Liver (tissue), 9 donors: ENCODE data around the gene ZNF768. TPM values are rescaled to one million over a fixed set of nuclear protein-coding genes. Genes with fewer than 3 reads are reported as not detected.

Experiments
- DNase-seq: peaks from one replicate; pipeline ENCODE4 v3.0.0-alpha.2; 2017; ENCODE audit warnings: low spot score
- H3K27ac ChIP-seq, 2 donors: one replicate each; pipeline ENCODE4 v1.7.0; 2013; ENCODE audit warnings: inconsistent platforms in 2 of 2, low read length in 2 of 2, control low read depth in 1 of 2, low read depth in 1 of 2, mild to moderate bottlenecking in 1 of 2
- H3K27me3 ChIP-seq, 4 donors: one replicate each; pipeline versions ENCODE4 v1.6.1 to v1.7.0; 2013; ENCODE audit warnings: low read length in 3 of 4, inconsistent platforms in 1 of 4, mild to moderate bottlenecking in 1 of 4, moderate library complexity in 1 of 4; ENCODE audit not compliant: control insufficient read depth in 4 of 4, insufficient read depth in 4 of 4
- H3K36me3 ChIP-seq, 4 donors: one replicate each; pipeline versions ENCODE4 v1.6.1 to v1.7.0; 2013; ENCODE audit warnings: low read length in 3 of 4, mild to moderate bottlenecking in 3 of 4, low read depth in 1 of 4, moderate library complexity in 1 of 4; ENCODE audit not compliant: control insufficient read depth in 4 of 4, insufficient read depth in 3 of 4
- H3K4me1 ChIP-seq, 4 donors: one replicate each; pipeline versions ENCODE4 v1.6.1 to v1.7.0; 2013; ENCODE audit warnings: low read length in 3 of 4, mild to moderate bottlenecking in 3 of 4, moderate library complexity in 1 of 4; ENCODE audit not compliant: control insufficient read depth in 4 of 4, insufficient read depth in 4 of 4
- H3K4me3 ChIP-seq, 3 donors: one replicate each; pipeline versions ENCODE4 v1.6.1 to v1.7.0; 2013; ENCODE audit warnings: low read length in 3 of 3, control low read depth in 1 of 3, low read depth in 1 of 3, mild to moderate bottlenecking in 1 of 3
- H3K9ac ChIP-seq, 2 donors: one replicate each; pipeline ENCODE4 v1.7.0; 2013; ENCODE audit warnings: low read length in 2 of 2, mild to moderate bottlenecking in 2 of 2, moderate library complexity in 2 of 2, control low read depth in 1 of 2, low read depth in 1 of 2
- H3K9me3 ChIP-seq, 4 donors: one replicate each; pipeline versions ENCODE4 v1.6.1 to v1.7.0; 2013; ENCODE audit warnings: low read length in 3 of 4; ENCODE audit not compliant: control insufficient read depth in 4 of 4
- ATF3 ChIP-seq: IDR thresholded peaks from 2 replicates; pipeline ENCODE4 v1.6.1; 2016; ENCODE audit warnings: antibody characterized with exemption
- CTCF ChIP-seq: fragments of 150-350 bp; IDR thresholded peaks from 2 replicates; pipeline ENCODE4 v1.5.1; 2017; ENCODE audit warnings: improper control_type of control experiment, low read depth, low read length; ENCODE audit not compliant: missing input control
- EGR1 ChIP-seq, 2 donors: IDR thresholded peaks; 2 replicates each; pipeline ENCODE4 v1.6.1; 2016 to 2018; ENCODE audit warnings: antibody characterized with exemption in 2 of 2, low read depth in 2 of 2
- FOXA1 ChIP-seq: IDR thresholded peaks from 2 replicates; pipeline ENCODE4 v1.6.1; 2016; ENCODE audit warnings: antibody characterized with exemption
- FOXA2 ChIP-seq: IDR thresholded peaks from 2 replicates; pipeline ENCODE4 v1.6.1; 2016; ENCODE audit warnings: antibody characterized with exemption
- GABPA ChIP-seq, 2 donors: IDR thresholded peaks in 1 of 2; conservative IDR thresholded peaks in 1 of 2; 2 replicates each; pipeline ENCODE4 v1.6.1; 2016; ENCODE audit warnings: antibody characterized with exemption in 2 of 2, mild to moderate bottlenecking in 1 of 2, moderate library complexity in 1 of 2
- HNF4A ChIP-seq, 2 donors: conservative IDR thresholded peaks; 2 replicates each; pipeline ENCODE4 v1.6.1; 2016; ENCODE audit warnings: antibody characterized with exemption in 2 of 2, mild to moderate bottlenecking in 2 of 2
- HNF4G ChIP-seq: IDR thresholded peaks from 2 replicates; pipeline ENCODE4 v1.6.1; 2016; ENCODE audit warnings: antibody characterized with exemption
- NR2F2 ChIP-seq: IDR thresholded peaks from 2 replicates; pipeline ENCODE4 v1.6.1; 2016; ENCODE audit warnings: antibody characterized with exemption
- RAD21 ChIP-seq, 2 donors: IDR thresholded peaks; 2 replicates each; pipeline ENCODE4 v1.6.1; 2016; ENCODE audit warnings: antibody characterized with exemption in 2 of 2, mild to moderate bottlenecking in 2 of 2
- RXRA ChIP-seq, 2 donors: IDR thresholded peaks; 2 replicates each; pipeline ENCODE4 v1.6.1; 2017 to 2018; ENCODE audit warnings: antibody characterized with exemption in 2 of 2, mild to moderate bottlenecking in 1 of 2
- SP1 ChIP-seq: IDR thresholded peaks from 2 replicates; pipeline ENCODE4 v1.6.1; 2018; ENCODE audit warnings: antibody characterized with exemption, mild to moderate bottlenecking
- TAF1 ChIP-seq: conservative IDR thresholded peaks from 2 replicates; pipeline ENCODE4 v1.6.1; 2016; ENCODE audit warnings: antibody characterized with exemption, mild to moderate bottlenecking
- YY1 ChIP-seq: IDR thresholded peaks from 2 replicates; pipeline ENCODE4 v1.6.1; 2016; ENCODE audit warnings: antibody characterized with exemption, mild to moderate bottlenecking
- ZBTB33 ChIP-seq: IDR thresholded peaks from 2 replicates; pipeline ENCODE4 v1.6.1; 2016; ENCODE audit warnings: antibody characterized with exemption
- WGBS: extraction: QIAGEN DNeasy Blood & Tissue Kit; methylation state at CpG from one replicate; pipeline ENCODE4 v1.1.7; 2013; 5-methylcytosine and 5-hydroxymethylcytosine counted together
- polyA plus RNA-seq, 2 donors: library from polyadenylated mRNA; stranded (reverse) in 1 of 2; unstranded in 1 of 2; fragments of 200-250 nt in 1 of 2; fragments of >200 nt in 1 of 2; fragmentation: Nextera tagmentation in 1 of 2; extraction: Ambion mirVana in 1 of 2; gene quantifications; one replicate each; pipeline versions ENCODE4 v1.2.1 to v1.2.3, GENCODE V29; 2013 to 2015
- total RNA-seq, 2 donors: library from RNA; depleted of rRNA; stranded (reverse); fragments of >200 nt; gene quantifications; one replicate each; pipeline ENCODE4 v1.2.3, GENCODE V29; 2014
- TF ChIP-seq, protein P1 (sequence below): IDR thresholded peaks from 2 replicates; pipeline ENCODE4 v1.6.1; 2016; ENCODE audit warnings: antibody characterized with exemption, mild to moderate bottlenecking
- TF ChIP-seq, protein P2 (sequence below): IDR thresholded peaks from 2 replicates; pipeline ENCODE4 v1.6.1; 2016; ENCODE audit warnings: antibody characterized with exemption
- donor health status: healthy.
- donor health status: healthy.
- donor health status: healthy.
- donor health status: healthy.
- donor health status: healthy.

The ZNF768 gene
- total and polyA plus RNA-seq, 4 donors = 2.2 to 16.9 (median 10.9) TPM

DNA sequence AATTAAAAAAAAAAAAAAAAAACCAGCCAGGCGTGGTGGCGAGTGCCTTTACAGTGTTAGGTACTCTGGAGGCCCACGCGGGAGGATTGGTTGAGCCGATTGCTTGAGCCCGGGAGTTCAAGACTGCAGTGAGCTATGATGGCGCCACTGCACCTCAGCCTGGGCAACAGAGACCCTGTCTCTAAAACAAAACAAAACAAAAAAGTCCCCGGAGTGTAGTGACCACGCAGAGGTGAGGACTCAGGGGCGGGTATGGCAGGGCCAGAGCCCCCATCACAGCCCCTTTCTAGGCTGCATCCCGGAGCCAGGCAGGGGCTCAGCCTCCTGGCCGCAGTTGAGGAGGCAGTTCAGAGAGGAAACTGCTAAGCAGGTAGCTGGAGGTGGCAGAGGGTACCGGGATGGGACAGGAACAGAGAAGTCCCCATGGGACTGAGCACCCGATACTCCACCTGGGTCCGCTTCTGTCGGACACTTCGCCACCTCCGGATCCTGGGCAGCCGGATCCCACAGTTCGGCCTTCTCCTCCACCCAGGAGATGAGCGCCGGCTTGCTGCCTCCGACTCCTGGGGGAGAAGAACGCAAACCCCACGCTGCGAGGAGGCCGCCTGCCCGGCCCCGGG is 7.5 kb upstream of the ZNF768 start:
- no peak for DNase-seq
- 7% methylated on average over 29 of the region's 29 CpGs for WGBS
- no peaks in the 10 kb centered on the region for H3K9me3 ChIP-seq
- H3K36me3 ChIP-seq = peaks cover 0 to 6% (median 1%) of the 10 kb centered on the region in 4 donors
- no peaks in the 10 kb centered on the region for H3K27me3 ChIP-seq
- H3K4me3 ChIP-seq = peak overlapping the region; percentile 65 to 81 (median 75)
- TF ChIP-seq TAF1 (no peak), ATF3 (no peak), NR2F2 (no peak), GABPA (IDR thresholded peaks at IDR 0.05 in 1 of 2, conservative IDR thresholded peaks at IDR 0.05 in 1 of 2) (no peak), HNF4A (conservative IDR thresholded peaks at IDR 0.05) (no peak), RAD21 (IDR thresholded peaks at IDR 0.05) (no peak), FOXA2 (no peak), EGR1 (IDR thresholded peaks at IDR 0.05; ENCODE audit: low read depth in 2 of 2) (no peak), HNF4G (no peak), SP1 (no peak), FOXA1 (no peak)
- TF ChIP-seq, protein P1, sequence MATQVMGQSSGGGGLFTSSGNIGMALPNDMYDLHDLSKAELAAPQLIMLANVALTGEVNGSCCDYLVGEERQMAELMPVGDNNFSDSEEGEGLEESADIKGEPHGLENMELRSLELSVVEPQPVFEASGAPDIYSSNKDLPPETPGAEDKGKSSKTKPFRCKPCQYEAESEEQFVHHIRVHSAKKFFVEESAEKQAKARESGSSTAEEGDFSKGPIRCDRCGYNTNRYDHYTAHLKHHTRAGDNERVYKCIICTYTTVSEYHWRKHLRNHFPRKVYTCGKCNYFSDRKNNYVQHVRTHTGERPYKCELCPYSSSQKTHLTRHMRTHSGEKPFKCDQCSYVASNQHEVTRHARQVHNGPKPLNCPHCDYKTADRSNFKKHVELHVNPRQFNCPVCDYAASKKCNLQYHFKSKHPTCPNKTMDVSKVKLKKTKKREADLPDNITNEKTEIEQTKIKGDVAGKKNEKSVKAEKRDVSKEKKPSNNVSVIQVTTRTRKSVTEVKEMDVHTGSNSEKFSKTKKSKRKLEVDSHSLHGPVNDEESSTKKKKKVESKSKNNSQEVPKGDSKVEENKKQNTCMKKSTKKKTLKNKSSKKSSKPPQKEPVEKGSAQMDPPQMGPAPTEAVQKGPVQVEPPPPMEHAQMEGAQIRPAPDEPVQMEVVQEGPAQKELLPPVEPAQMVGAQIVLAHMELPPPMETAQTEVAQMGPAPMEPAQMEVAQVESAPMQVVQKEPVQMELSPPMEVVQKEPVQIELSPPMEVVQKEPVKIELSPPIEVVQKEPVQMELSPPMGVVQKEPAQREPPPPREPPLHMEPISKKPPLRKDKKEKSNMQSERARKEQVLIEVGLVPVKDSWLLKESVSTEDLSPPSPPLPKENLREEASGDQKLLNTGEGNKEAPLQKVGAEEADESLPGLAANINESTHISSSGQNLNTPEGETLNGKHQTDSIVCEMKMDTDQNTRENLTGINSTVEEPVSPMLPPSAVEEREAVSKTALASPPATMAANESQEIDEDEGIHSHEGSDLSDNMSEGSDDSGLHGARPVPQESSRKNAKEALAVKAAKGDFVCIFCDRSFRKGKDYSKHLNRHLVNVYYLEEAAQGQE = no peak
- peak overlapping the region; percentile 86 to 99 for H3K27ac ChIP-seq
- peaks cover 7 to 43% (median 26%) of the 10 kb centered on the region in 4 donors for H3K4me1 ChIP-seq
- H3K9ac ChIP-seq = peak overlapping the region; percentile 70 to 86

GRCh38 chr16:30533146-30533522 is 6.8 kb upstream of the ZNF768 start:
- H3K4me1 ChIP-seq = peaks cover 7 to 48% (median 26%) of the 10 kb centered on the region in 4 donors
- DNase-seq = no peak
- no peak for TF ChIP-seq NR2F2
- no peak for TF ChIP-seq FOXA2
- TF ChIP-seq YY1 = no peak
- no peak for TF ChIP-seq CTCF
- TF ChIP-seq RXRA (IDR thresholded peaks at IDR 0.05) = no peak
- no peak for TF ChIP-seq EGR1 (IDR thresholded peaks at IDR 0.05; ENCODE audit: low read depth in 2 of 2)
- TF ChIP-seq, protein P1 = no peak
- no peak for TF ChIP-seq SP1
- no peak for TF ChIP-seq RAD21 (IDR thresholded peaks at IDR 0.05)
- TF ChIP-seq GABPA (IDR thresholded peaks at IDR 0.05 in 1 of 2, conservative IDR thresholded peaks at IDR 0.05 in 1 of 2) = no peak
- TF ChIP-seq HNF4A (conservative IDR thresholded peaks at IDR 0.05) = no peak
- TF ChIP-seq, protein P2, sequence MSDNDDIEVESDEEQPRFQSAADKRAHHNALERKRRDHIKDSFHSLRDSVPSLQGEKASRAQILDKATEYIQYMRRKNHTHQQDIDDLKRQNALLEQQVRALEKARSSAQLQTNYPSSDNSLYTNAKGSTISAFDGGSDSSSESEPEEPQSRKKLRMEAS = no peak
- no peak for TF ChIP-seq ATF3
- TF ChIP-seq ZBTB33 = no peak
- TF ChIP-seq HNF4G = no peak
- TF ChIP-seq FOXA1 = no peak
- no peak overlapping the region for H3K27ac ChIP-seq
- 52% methylated on average over 11 of the region's 11 CpGs for WGBS
- peak overlapping the region in 1 of 3 donors; percentile 81 for H3K4me3 ChIP-seq
- no peaks in the 10 kb centered on the region for H3K27me3 ChIP-seq
- H3K9me3 ChIP-seq = no peaks in the 10 kb centered on the region
- H3K36me3 ChIP-seq = peaks cover 0 to 6% (median 1%) of the 10 kb centered on the region in 4 donors
- no peak overlapping the region for H3K9ac ChIP-seq
